Thyroid gland (tissue), 4 donors: ENCODE measurements around the gene ABI3BP. TPM values are rescaled to one million over a fixed set of nuclear protein-coding genes. Genes with fewer than 3 reads are reported as not detected.

Experiments
- DNase-seq, 2 donors: peaks; one replicate each; pipeline ENCODE4 v3.0.0-alpha.2; 2019
- H3K27ac ChIP-seq, 3 donors: fragments of 200-600 bp; sonication (generic); 1 replicate in 2 of 3; 2 replicates in 1 of 3; pipeline ENCODE4 v1.5.1; 2016 to 2019; ENCODE audit warnings: mild to moderate bottlenecking in 1 of 3, moderate library complexity in 1 of 3
- H3K27me3 ChIP-seq: fragments of 200-600 bp; sonication (generic); one replicate; pipeline ENCODE4 v1.5.1; 2019
- H3K36me3 ChIP-seq, 2 donors: fragments of 200-600 bp; sonication (generic); one replicate each; pipeline ENCODE4 v1.5.1; 2016 to 2019
- H3K4me1 ChIP-seq, 2 donors: fragments of 200-600 bp; sonication (generic); one replicate each; pipeline ENCODE4 v1.5.1; 2017 to 2019
- H3K4me3 ChIP-seq, 3 donors: fragments of 200-600 bp; sonication (generic); replicated peaks in 1 of 3; 1 replicate in 2 of 3; 2 replicates in 1 of 3; pipeline ENCODE4 v1.5.1; 2016; ENCODE audit warnings: mild to moderate bottlenecking in 1 of 3
- H3K9me3 ChIP-seq: fragments of 200-600 bp; sonication (generic); one replicate; pipeline ENCODE4 v1.5.1; 2017
- POLR2A ChIP-seq, 2 donors: fragments of 450-650 bp; IDR thresholded peaks; one replicate each; pipeline ENCODE4 v1.6.1; 2017; ENCODE audit warnings: antibody characterized with exemption in 2 of 2, mild to moderate bottlenecking in 2 of 2, moderate library complexity in 1 of 2
- WGBS, 2 donors: methylation state at CpG; one replicate each; pipeline ENCODE4 v1.1.5; 2017; 5-methylcytosine and 5-hydroxymethylcytosine counted together
- intact Hi-C: fragments of 100-400 bp; cut with DNase I; formaldehyde crosslinking; loops from one replicate; pipeline ENCODE4 v1.15.1; 2023
- total RNA-seq, 4 donors: library from RNA; depleted of rRNA; stranded (reverse); fragments of >200 nt; gene quantifications; one replicate each; pipeline ENCODE4 v1.2.3, GENCODE V29; 2016
- TF ChIP-seq, protein P1 (sequence below), 6 experiments: fragments of 200-600 bp in 3 of 6; fragments of 450-650 bp in 3 of 6; sonication (generic) in 3 of 6; IDR thresholded peaks; one replicate each; pipeline ENCODE4 v1.5.1; 2016 to 2019; ENCODE audit warnings: antibody characterized with exemption in 6 of 6, mild to moderate bottlenecking in 2 of 6, inconsistent platforms in 1 of 6, moderate library complexity in 1 of 6

The ABI3BP gene
- total RNA-seq, 4 donors from 2014 or later, result 68.7 to 133 (median 96.8) TPM

DNA sequence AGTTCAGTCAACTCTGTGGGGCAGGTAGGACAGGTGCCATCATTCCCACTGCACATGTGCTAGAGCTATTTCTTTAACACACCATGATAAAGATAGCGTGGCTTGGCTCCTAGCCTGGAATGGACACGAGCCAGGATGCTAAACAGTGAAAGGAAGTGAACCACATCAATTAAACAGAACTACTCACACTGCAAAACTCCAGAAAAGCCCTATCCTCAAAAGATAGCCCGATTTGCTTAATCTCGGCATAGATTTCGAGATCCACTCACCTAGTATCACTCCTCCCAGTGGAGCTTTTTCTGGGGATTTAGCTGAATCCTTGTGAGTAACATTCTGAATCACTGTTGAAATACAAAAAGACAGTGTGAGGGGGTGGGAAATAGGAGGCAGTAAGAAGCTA, 118.0 kb downstream of the ABI3BP start:
- H3K27ac ChIP-seq, result peak overlapping the region; percentile 43 to 59 (median 58)
- H3K4me3 ChIP-seq, result no peak overlapping the region
- 3 to 8% methylated on average over 5 of the region's 5 CpGs for WGBS, 2 donors
- intact Hi-C loops, result no loop called here
- H3K36me3 ChIP-seq, result no peaks in the 10 kb centered on the region
- H3K9me3 ChIP-seq, result no peaks in the 10 kb centered on the region
- H3K4me1 ChIP-seq, result peaks cover 30 to 39% of the 10 kb centered on the region in 2 donors
- no peak for TF ChIP-seq POLR2A (IDR thresholded peaks at IDR 0.05)
- TF ChIP-seq, protein P1, sequence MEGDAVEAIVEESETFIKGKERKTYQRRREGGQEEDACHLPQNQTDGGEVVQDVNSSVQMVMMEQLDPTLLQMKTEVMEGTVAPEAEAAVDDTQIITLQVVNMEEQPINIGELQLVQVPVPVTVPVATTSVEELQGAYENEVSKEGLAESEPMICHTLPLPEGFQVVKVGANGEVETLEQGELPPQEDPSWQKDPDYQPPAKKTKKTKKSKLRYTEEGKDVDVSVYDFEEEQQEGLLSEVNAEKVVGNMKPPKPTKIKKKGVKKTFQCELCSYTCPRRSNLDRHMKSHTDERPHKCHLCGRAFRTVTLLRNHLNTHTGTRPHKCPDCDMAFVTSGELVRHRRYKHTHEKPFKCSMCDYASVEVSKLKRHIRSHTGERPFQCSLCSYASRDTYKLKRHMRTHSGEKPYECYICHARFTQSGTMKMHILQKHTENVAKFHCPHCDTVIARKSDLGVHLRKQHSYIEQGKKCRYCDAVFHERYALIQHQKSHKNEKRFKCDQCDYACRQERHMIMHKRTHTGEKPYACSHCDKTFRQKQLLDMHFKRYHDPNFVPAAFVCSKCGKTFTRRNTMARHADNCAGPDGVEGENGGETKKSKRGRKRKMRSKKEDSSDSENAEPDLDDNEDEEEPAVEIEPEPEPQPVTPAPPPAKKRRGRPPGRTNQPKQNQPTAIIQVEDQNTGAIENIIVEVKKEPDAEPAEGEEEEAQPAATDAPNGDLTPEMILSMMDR (IDR thresholded peaks at IDR 0.05), result no peak
- no peaks in the 10 kb centered on the region for H3K27me3 ChIP-seq
- DNase-seq, result peak; percentile 89 to 93

DNA sequence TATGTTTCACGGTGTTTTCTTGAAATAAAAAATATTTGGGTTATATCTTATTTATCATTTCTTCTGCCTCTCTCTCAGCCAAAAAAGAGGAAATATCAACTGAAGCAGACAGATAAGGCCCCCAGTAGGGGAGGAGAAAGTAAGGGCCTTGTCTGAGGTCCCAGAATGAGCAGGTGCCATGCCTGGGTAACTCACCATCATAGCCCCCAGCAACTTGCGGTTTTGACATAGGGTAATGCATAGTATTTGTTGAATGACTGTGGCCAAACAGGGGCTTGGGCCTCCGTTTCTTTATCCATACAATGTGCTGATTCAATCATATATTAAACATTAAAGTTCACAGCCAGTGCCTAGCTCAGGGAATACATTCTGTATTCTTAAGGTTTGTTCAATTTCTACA, 119.6 kb downstream of the ABI3BP start:
- H3K4me1 ChIP-seq, result peaks cover 30 to 43% of the 10 kb centered on the region in 2 donors
- H3K9me3 ChIP-seq, result no peaks in the 10 kb centered on the region
- WGBS, 2 donors, result 92 to 95% methylated on average over 3 of the region's 3 CpGs
- H3K4me3 ChIP-seq, result no peak overlapping the region
- peak overlapping the region; percentile 25 to 58 (median 43) for H3K27ac ChIP-seq
- intact Hi-C loops, result no loop called here
- TF ChIP-seq, protein P1 (IDR thresholded peaks at IDR 0.05), result no peak
- TF ChIP-seq POLR2A (IDR thresholded peaks at IDR 0.05), result no peak
- H3K36me3 ChIP-seq, result no peaks in the 10 kb centered on the region
- H3K27me3 ChIP-seq, result no peaks in the 10 kb centered on the region
- no peak for DNase-seq

DNA sequence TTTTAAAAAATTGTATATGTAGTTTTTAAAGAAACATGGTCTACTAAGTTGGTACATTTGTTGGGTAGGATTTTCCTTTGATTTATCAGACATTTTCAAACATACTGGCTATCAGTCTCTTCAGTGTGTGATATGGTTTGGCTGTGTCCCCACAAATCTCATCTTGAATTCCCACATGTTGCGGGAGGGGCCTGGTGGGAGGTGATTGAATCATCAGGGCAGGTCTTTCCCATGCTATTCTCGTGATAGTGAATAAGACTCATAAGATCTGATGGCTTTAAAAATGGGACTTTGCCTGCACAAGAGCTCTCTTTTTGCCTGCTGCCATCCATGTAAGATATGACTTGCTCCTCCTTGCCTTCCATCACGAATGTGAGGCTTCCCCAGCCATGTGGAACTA, 121.9 kb downstream of the ABI3BP start:
- H3K27ac ChIP-seq, result peak overlapping the region in 1 of 3 donors; percentile 34
- DNase-seq, result no peak
- H3K4me1 ChIP-seq, result peaks cover 45 to 63% of the 10 kb centered on the region in 2 donors
- 64% methylated on average over 3 of the region's 3 CpGs for WGBS, 2 donors
- H3K27me3 ChIP-seq, result no peaks in the 10 kb centered on the region
- intact Hi-C loops, result no loop called here
- no peak overlapping the region for H3K4me3 ChIP-seq
- no peak for TF ChIP-seq POLR2A (IDR thresholded peaks at IDR 0.05)
- TF ChIP-seq, protein P1 (IDR thresholded peaks at IDR 0.05), result no peak
- H3K9me3 ChIP-seq, result no peaks in the 10 kb centered on the region
- H3K36me3 ChIP-seq, result no peaks in the 10 kb centered on the region

DNA sequence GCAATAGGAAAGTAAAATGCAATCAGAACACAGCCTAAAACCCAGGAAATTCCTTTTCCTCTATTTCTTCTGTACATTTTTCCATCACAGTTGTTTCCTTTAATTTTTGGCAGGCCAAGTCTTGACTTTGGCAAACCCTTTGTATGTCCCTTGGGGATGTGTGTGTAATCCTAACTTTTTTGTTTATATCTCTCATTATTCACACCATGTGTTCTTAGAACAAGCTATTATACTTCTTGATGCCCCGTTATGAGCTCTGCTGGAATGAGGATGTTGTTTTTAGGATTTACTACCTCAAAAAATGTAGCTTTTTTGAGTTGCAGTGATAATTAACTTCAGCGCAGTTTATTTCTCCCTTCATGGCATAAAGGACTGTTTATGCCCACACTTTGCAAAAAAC, 123.4 kb downstream of the ABI3BP start:
- Histone ChIP-seq H3K9me3 (no peaks in the 10 kb centered on the region), H3K36me3 (no peaks in the 10 kb centered on the region), H3K4me3 (no peak overlapping the region), H3K4me1 (peaks cover 44 to 55% of the 10 kb centered on the region in 2 donors), H3K27ac (peak overlapping the region in 1 of 3 donors; percentile 50), H3K27me3 (no peaks in the 10 kb centered on the region)
- DNase-seq, result no peak
- WGBS, 2 donors, result 52 to 55% methylated on average over 2 of the region's 2 CpGs
- TF ChIP-seq, protein P1 (IDR thresholded peaks at IDR 0.05), result no peak
- no peak for TF ChIP-seq POLR2A (IDR thresholded peaks at IDR 0.05)
- intact Hi-C loops, result no loop called here

DNA sequence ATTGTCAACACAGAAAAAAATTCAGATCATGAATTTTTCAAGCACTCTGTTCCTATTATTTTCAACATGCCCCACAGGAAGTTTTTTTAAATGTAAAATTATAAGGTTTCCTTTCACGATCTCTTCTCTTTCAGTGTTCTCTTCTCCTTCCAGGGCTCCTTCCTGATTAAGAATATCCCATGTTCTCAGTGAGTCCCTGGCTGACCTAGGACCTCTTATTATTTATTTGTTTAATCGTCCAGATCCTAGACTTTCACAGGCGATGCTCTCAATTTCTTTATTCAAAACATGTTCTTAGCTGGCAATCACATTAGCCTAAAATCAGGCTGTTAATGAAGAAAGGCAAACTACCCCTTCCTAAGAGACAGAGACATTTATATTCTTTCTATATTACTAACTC, 124.3 kb downstream of the ABI3BP start:
- intact Hi-C loops, result no loop called here
- DNase-seq, result no peak
- Histone ChIP-seq H3K4me3 (no peak overlapping the region), H3K27me3 (no peaks in the 10 kb centered on the region), H3K36me3 (no peaks in the 10 kb centered on the region), H3K4me1 (peaks cover 51 to 62% of the 10 kb centered on the region in 2 donors), H3K27ac (peak overlapping the region in 1 of 3 donors; percentile 2), H3K9me3 (no peaks in the 10 kb centered on the region)
- 50 to 55% methylated on average over 3 of the region's 3 CpGs for whole genome bisulfite sequencing, 2 donors
- no peak for TF ChIP-seq POLR2A (IDR thresholded peaks at IDR 0.05)
- TF ChIP-seq, protein P1 (IDR thresholded peaks at IDR 0.05), result no peak
